ENCODE results near the gene KRT79. TPM values are rescaled to one million over a fixed set of nuclear protein-coding genes. Genes with fewer than 3 reads are reported as not detected.

Gene KRT79
- polyA plus RNA-seq, 4 donors, result 0.09 TPM; not detected in 3

GRCh38 chr12:52776913-52777395, 57.2 kb downstream of the KRT79 start, which contains the start of gene KRT76:
Gene KRT76, minus strand, starts transcription at chr12:52777345. Its CDS starts 54 bp downstream, at chr12:52777291.
- DNase-seq (ENCODE audit: low read depth in 4 of 4, low spot score in 3 of 4), result no peak

GRCh38 chr12:52776435-52776834, 57.7 kb downstream of the KRT79 start:
- no peak for DNase-seq (ENCODE audit: low read depth in 4 of 4, low spot score in 3 of 4)

GRCh38 chr12:52774629-52775250, 59.4 kb downstream of the KRT79 start:
- no peak for DNase-seq (ENCODE audit: low read depth in 4 of 4, low spot score in 3 of 4)

- DNase-seq (ENCODE audit: low read depth in 4 of 4, low spot score in 3 of 4), result no peak
These were observed 61.3 kb downstream of the KRT79 start for GRCh38 chr12:52772772-52773171.

GRCh38 chr12:52772188-52772587, 61.9 kb downstream of the KRT79 start:
- DNase-seq (ENCODE audit: low read depth in 4 of 4, low spot score in 3 of 4), result no peak

- no peak for DNase-seq (ENCODE audit: low read depth in 4 of 4, low spot score in 3 of 4)
These were observed 62.6 kb downstream of the KRT79 start for GRCh38 chr12:52771505-52771904.

Other genes with a start within 250 kb of the KRT79 start
- gene KRT72, start 232.8 kb downstream of the KRT79 start, polyA plus RNA-seq (ENCODE audit: insufficient read length in 4 of 4), result not detected
- gene KRT73, start 215.8 kb downstream of the KRT79 start, polyA plus RNA-seq (ENCODE audit: insufficient read length in 4 of 4), result not detected
- not detected for gene KRT2, start 182.1 kb downstream of the KRT79 start, polyA plus RNA-seq (ENCODE audit: insufficient read length in 4 of 4)
- 1 to 10 TPM in 1 of 4 donors, under 1 TPM in 3; 0.34 to 2.5 (median 0.39) TPM for gene KRT1, start 153.9 kb downstream of the KRT79 start, polyA plus RNA-seq (ENCODE audit: insufficient read length in 4 of 4)
- gene KRT77, start 130.8 kb downstream of the KRT79 start, polyA plus RNA-seq (ENCODE audit: insufficient read length in 4 of 4), result not detected
- gene KRT76, start 57.0 kb downstream of the KRT79 start, polyA plus RNA-seq (ENCODE audit: insufficient read length in 4 of 4), result not detected
- not detected for gene KRT3, start 38.2 kb downstream of the KRT79 start, polyA plus RNA-seq (ENCODE audit: insufficient read length in 4 of 4)
- 1 to 10 TPM in 1 of 4 donors, under 1 TPM in 3; 0.17 to 2.7 (median 0.65) TPM for gene KRT4, start 20.2 kb downstream of the KRT79 start, polyA plus RNA-seq (ENCODE audit: insufficient read length in 4 of 4)
- not detected for gene KRT78, start 14.7 kb upstream of the KRT79 start, polyA plus RNA-seq (ENCODE audit: insufficient read length in 4 of 4)
- gene KRT8, start 70.8 kb upstream of the KRT79 start, polyA plus RNA-seq (ENCODE audit: insufficient read length in 4 of 4), result 100 to 1,000 TPM in 3 of 4 donors, 1 to 10 TPM in 1; 6.0 to 285 (median 246) TPM
- 100 to 1,000 TPM in 3 of 4 donors, 1 to 10 TPM in 1; 9.7 to 215 (median 179) TPM for gene KRT18, start 114.8 kb upstream of the KRT79 start, polyA plus RNA-seq (ENCODE audit: insufficient read length in 4 of 4)
- 100 to 1,000 TPM; 470 to 530 (median 505) TPM for gene EIF4B, start 172.1 kb upstream of the KRT79 start, polyA plus RNA-seq (ENCODE audit: insufficient read length in 4 of 4)
- gene TNS2, start 215.8 kb upstream of the KRT79 start, polyA plus RNA-seq (ENCODE audit: insufficient read length in 4 of 4), result 100 to 1,000 TPM in 3 of 4 donors, 10 to 100 TPM in 1; 90.5 to 142 (median 127) TPM
- gene SPRYD3, start 245.1 kb upstream of the KRT79 start, polyA plus RNA-seq (ENCODE audit: insufficient read length in 4 of 4), result 10 to 100 TPM; 17.2 to 28.6 (median 19.0) TPM